Natural killer cell (primary cell): ENCODE results near the gene ATP11A. TPM values are rescaled to one million over a fixed set of nuclear protein-coding genes. Genes with fewer than 3 reads are reported as not detected.

Source experiments
- ATAC-seq, 3 donors: fragments of 150-1000 bp in 2 of 3; fragments of 200-7000 bp in 1 of 3; cut with Tn5 transposase; 1 replicate in 1 of 3; 2 replicates in 2 of 3; pipeline ENCODE4 v1.10.0; 2021; ENCODE audit warnings: mild to moderate bottlenecking in 2 of 3, moderate library complexity in 2 of 3
- DNase-seq, 2 donors: peaks; one replicate each; pipeline versions ENCODE4 v3.0.0 to v3.0.0-alpha.2; 2013 to 2021; ENCODE audit warnings: mixed read lengths in 1 of 2
- H3K27ac ChIP-seq: one replicate; pipeline ENCODE4 v1.5.1; 2013; ENCODE audit warnings: mild to moderate bottlenecking, low read length
- H3K27me3 ChIP-seq: one replicate; pipeline ENCODE4 v1.6.1; 2013; ENCODE audit warnings: low read length; ENCODE audit not compliant: control insufficient read depth, insufficient read depth
- H3K36me3 ChIP-seq: one replicate; pipeline ENCODE4 v1.6.1; 2013; ENCODE audit warnings: low read length; ENCODE audit not compliant: control insufficient read depth, insufficient read depth
- H3K4me1 ChIP-seq: one replicate; pipeline ENCODE4 v1.6.1; 2013; ENCODE audit warnings: low read length; ENCODE audit not compliant: control insufficient read depth, insufficient read depth
- H3K4me3 ChIP-seq: one replicate; pipeline ENCODE4 v1.5.1; 2013; ENCODE audit warnings: low read length
- H3K9me3 ChIP-seq: one replicate; pipeline ENCODE4 v1.6.1; 2013; ENCODE audit warnings: low read length; ENCODE audit not compliant: control insufficient read depth, insufficient read depth
- H3K27ac Mint-ChIP-seq, 2 donors: one replicate each; pipeline ENCODE4 v1.8.0; 2022; ENCODE audit warnings: mild to moderate bottlenecking in 2 of 2, mixed read lengths in 2 of 2, moderate library complexity in 1 of 2
- H3K27me3 Mint-ChIP-seq, 2 donors: one replicate each; pipeline ENCODE4 v1.8.0; 2022; ENCODE audit warnings: low read depth in 2 of 2, mixed read lengths in 2 of 2
- H3K36me3 Mint-ChIP-seq: one replicate; pipeline ENCODE4 v1.8.0; 2022; ENCODE audit warnings: mixed read lengths
- H3K4me1 Mint-ChIP-seq, 2 donors: one replicate each; pipeline ENCODE4 v1.8.0; 2022; ENCODE audit warnings: mixed read lengths in 2 of 2
- H3K4me3 Mint-ChIP-seq: one replicate; pipeline ENCODE4 v1.8.0; 2022; ENCODE audit warnings: mild to moderate bottlenecking, moderate library complexity, mixed read lengths
- H3K9me3 Mint-ChIP-seq, 2 donors: one replicate each; pipeline ENCODE4 v1.8.0; 2022; ENCODE audit warnings: mixed read lengths in 2 of 2
- CTCF ChIP-seq: fragments of 200-600 bp; IDR thresholded peaks from one replicate; pipeline ENCODE4 v1.8.0; 2022; ENCODE audit warnings: antibody characterized with exemption
- WGBS: methylation state at CpG from one replicate; pipeline ENCODE4 v1.1.7; 2013; ENCODE audit warnings: missing lambda C conversion rate; ENCODE audit not compliant: insufficient coverage; 5-methylcytosine and 5-hydroxymethylcytosine counted together
- intact Hi-C: fragments of 100-400 bp; cut with micrococcal nuclease; formaldehyde crosslinking; loops from one replicate; pipeline ENCODE4 v1.14.2; 2022
- total RNA-seq, 4 donors: library from RNA; stranded (reverse); fragments of 120-200 nt in 1 of 4; gene quantifications; one replicate each; pipeline versions ENCODE4 v1.2.3 to v1.2.4, GENCODE V29; 2013 to 2022

ATP11A gene
- total RNA-seq, 3 donors from 2014 or later (not counting 1 experiment from before 2014, with no cell fraction given) = 47.1 to 68.6 (median 50.7) TPM

- Histone ChIP-seq H3K27ac (no peak overlapping the region), H3K4me1 (peaks cover 11% of the 10 kb centered on the region), H3K36me3 (no peaks in the 10 kb centered on the region), H3K9me3 (no peaks in the 10 kb centered on the region), H3K4me3 (no peak overlapping the region), H3K27me3 (no peaks in the 10 kb centered on the region)
- no peak overlapping the region for H3K4me3 Mint-ChIP-seq
- no peaks in the 10 kb centered on the region for H3K36me3 Mint-ChIP-seq
- WGBS = 96% methylated on average over 10 of the region's 10 CpGs
- no peak for DNase-seq
- H3K27me3 Mint-ChIP-seq = no peaks in the 10 kb centered on the region
- H3K9me3 Mint-ChIP-seq = no peaks in the 10 kb centered on the region
- peaks cover 50 to 57% of the 10 kb centered on the region in 2 donors for H3K4me1 Mint-ChIP-seq
- intact Hi-C loops = no loop called here
- ATAC-seq = no peak
- TF ChIP-seq CTCF = no peak
- no peak overlapping the region for H3K27ac Mint-ChIP-seq
These were observed 31.0 kb downstream of the ATP11A start for GRCh38 chr13:112720814-112721197.

GRCh38 chr13:112721198-112722104 is 31.6 kb downstream of the ATP11A start:
- DNase-seq (no peak), ATAC-seq (no peak)
- Histone ChIP-seq H3K27me3 (no peaks in the 10 kb centered on the region), H3K9me3 (no peaks in the 10 kb centered on the region), H3K36me3 (no peaks in the 10 kb centered on the region), H3K27ac (no peak overlapping the region), H3K4me1 (peaks cover 15% of the 10 kb centered on the region), H3K4me3 (no peak overlapping the region)
- Mint-ChIP-seq H3K4me1 (peaks cover 55 to 59% of the 10 kb centered on the region in 2 donors), H3K27me3 (no peaks in the 10 kb centered on the region), H3K9me3 (no peaks in the 10 kb centered on the region), H3K4me3 (no peak overlapping the region), H3K36me3 (no peaks in the 10 kb centered on the region), H3K27ac (peak overlapping the region in 1 of 2 donors; percentile 72)
- 93% methylated on average over 26 of the region's 26 CpGs for WGBS
- no peak for TF ChIP-seq CTCF
- intact Hi-C loops = no loop called here

GRCh38 chr13:112722433-112723263 is 32.8 kb downstream of the ATP11A start:
- Mint-ChIP-seq H3K36me3 (no peaks in the 10 kb centered on the region), H3K4me1 (peaks cover 48 to 49% of the 10 kb centered on the region in 2 donors), H3K4me3 (no peak overlapping the region), H3K27ac (peak overlapping the region in 1 of 2 donors; percentile 72), H3K27me3 (no peaks in the 10 kb centered on the region), H3K9me3 (no peaks in the 10 kb centered on the region)
- TF ChIP-seq CTCF = no peak
- no peak overlapping the region for H3K27ac ChIP-seq
- no peaks in the 10 kb centered on the region for H3K27me3 ChIP-seq
- 79% methylated on average over 17 of the region's 19 CpGs for WGBS
- H3K4me3 ChIP-seq = no peak overlapping the region
- no peaks in the 10 kb centered on the region for H3K36me3 ChIP-seq
- ATAC-seq (no peak), DNase-seq (no peak)
- peaks cover 15% of the 10 kb centered on the region for H3K4me1 ChIP-seq
- intact Hi-C loops = no loop called here
- H3K9me3 ChIP-seq = no peaks in the 10 kb centered on the region
